22Rv1 (cell line): ENCODE results near the gene PLEKHO1.

ENCODE experiments used
- ZFX ChIP-seq: fragments of 450-650 bp; IDR thresholded peaks from 2 replicates; pipeline ENCODE4 v1.6.1; 2017; ENCODE audit warnings: antibody characterized with exemption, borderline replicate concordance
- TF ChIP-seq, protein P1 (sequence below): fragments of 450-650 bp; IDR thresholded peaks from 2 replicates; pipeline ENCODE4 v1.5.1; 2017; ENCODE audit warnings: mild to moderate bottlenecking

DNA sequence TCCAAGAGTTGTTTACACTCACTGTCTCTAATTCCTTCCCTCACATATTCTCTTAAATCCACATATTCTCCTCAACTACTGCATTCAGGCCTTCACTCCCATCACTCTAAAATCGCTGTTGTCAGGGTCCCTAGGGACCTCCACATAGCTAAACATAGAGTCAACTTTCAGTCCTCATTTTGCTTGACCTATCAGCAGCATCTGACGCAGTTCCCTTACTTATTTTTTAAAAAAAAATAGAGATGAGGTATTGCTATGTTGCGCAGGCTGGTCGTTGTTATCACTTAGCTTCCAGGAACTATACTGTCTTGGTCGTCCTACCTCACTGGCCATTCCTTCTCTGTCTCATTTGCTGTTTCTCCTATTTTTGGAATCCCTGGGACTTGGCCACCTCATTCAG, 11.7 kb upstream of the PLEKHO1 start:
- TF ChIP-seq, protein P1, sequence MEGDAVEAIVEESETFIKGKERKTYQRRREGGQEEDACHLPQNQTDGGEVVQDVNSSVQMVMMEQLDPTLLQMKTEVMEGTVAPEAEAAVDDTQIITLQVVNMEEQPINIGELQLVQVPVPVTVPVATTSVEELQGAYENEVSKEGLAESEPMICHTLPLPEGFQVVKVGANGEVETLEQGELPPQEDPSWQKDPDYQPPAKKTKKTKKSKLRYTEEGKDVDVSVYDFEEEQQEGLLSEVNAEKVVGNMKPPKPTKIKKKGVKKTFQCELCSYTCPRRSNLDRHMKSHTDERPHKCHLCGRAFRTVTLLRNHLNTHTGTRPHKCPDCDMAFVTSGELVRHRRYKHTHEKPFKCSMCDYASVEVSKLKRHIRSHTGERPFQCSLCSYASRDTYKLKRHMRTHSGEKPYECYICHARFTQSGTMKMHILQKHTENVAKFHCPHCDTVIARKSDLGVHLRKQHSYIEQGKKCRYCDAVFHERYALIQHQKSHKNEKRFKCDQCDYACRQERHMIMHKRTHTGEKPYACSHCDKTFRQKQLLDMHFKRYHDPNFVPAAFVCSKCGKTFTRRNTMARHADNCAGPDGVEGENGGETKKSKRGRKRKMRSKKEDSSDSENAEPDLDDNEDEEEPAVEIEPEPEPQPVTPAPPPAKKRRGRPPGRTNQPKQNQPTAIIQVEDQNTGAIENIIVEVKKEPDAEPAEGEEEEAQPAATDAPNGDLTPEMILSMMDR: no peak
- no peak for TF ChIP-seq ZFX
